SU-DHL-6 (cell line): ENCODE measurements around the gene ZBTB7B.

Experiments
- H2AFZ ChIP-seq: fragments of 200-600 bp; sonication (generic); 2 replicates; pipeline ENCODE4 v1.6.1; 2014; ENCODE audit warnings: low read depth, mild to moderate bottlenecking, moderate library complexity, mixed read lengths, antibody characterized with exemption, low read length; ENCODE audit not compliant: severe bottlenecking
- H3F3A ChIP-seq: fragments of 200-600 bp; shearing (Covaris generic); 2 replicates; pipeline ENCODE4 v1.6.0; 2016; ENCODE audit warnings: antibody characterized with exemption, mild to moderate bottlenecking; ENCODE audit not compliant: insufficient read depth
- H3K27ac ChIP-seq: fragments of 200-600 bp; sonication (generic); 2 replicates; pipeline ENCODE4 v1.5.1; 2016; ENCODE audit warnings: low read depth, mild to moderate bottlenecking, low read length, moderate library complexity, mixed read lengths
- H3K27me3 ChIP-seq: fragments of 200-600 bp; sonication (generic), shearing (Covaris generic); 2 replicates; pipeline ENCODE4 v1.6.0; 2014; ENCODE audit warnings: mild to moderate bottlenecking, low read length
- H3K36me3 ChIP-seq: fragments of 200-600 bp; sonication (generic); 2 replicates; pipeline ENCODE4 v1.6.1; 2014; ENCODE audit warnings: mild to moderate bottlenecking, low read length, mixed read lengths
- H3K4me2 ChIP-seq: fragments of 300-600, 200-600 bp; shearing (Covaris generic), sonication (generic); 2 replicates; pipeline ENCODE4 v1.6.0; 2014; ENCODE audit warnings: low read length, low read depth, mild to moderate bottlenecking; ENCODE audit not compliant: poor library complexity, severe bottlenecking
- H3K4me3 ChIP-seq: fragments of 200-600 bp; sonication (generic); 2 replicates; pipeline ENCODE4 v1.5.1; 2014; ENCODE audit warnings: antibody characterized with exemption, low read length, mild to moderate bottlenecking, mixed read lengths; ENCODE audit not compliant: insufficient read depth, poor library complexity, severe bottlenecking
- H3K79me2 ChIP-seq: fragments of 200-600 bp; sonication (generic); 2 replicates; pipeline ENCODE4 v1.6.1; 2014; ENCODE audit warnings: mild to moderate bottlenecking, low read length, moderate library complexity; ENCODE audit not compliant: insufficient read depth
- H3K9ac ChIP-seq: fragments of 200-600 bp; sonication (generic); 2 replicates; pipeline ENCODE4 v1.7.0; 2014; ENCODE audit warnings: mild to moderate bottlenecking, low read length
- H3K9me2 ChIP-seq: fragments of 200-600 bp; sonication (generic); replicated peaks from 2 replicates; pipeline ENCODE4 v1.6.1; 2014; ENCODE audit warnings: low read length; ENCODE audit not compliant: insufficient read depth
- H3K9me3 ChIP-seq: fragments of 200-600 bp; sonication (generic); 2 replicates; pipeline ENCODE4 v1.6.1; 2014; ENCODE audit warnings: low read length, mixed read lengths; ENCODE audit not compliant: insufficient read depth
- H4K20me1 ChIP-seq: fragments of 200-600 bp; sonication (generic); 2 replicates; pipeline ENCODE4 v1.6.1; 2014; ENCODE audit warnings: low read depth, mild to moderate bottlenecking, antibody characterized with exemption, low read length, moderate library complexity, mixed read lengths
- EZH2phosphoT487 ChIP-seq: fragments of 200-600 bp; sonication (generic), shearing (Covaris generic); conservative IDR thresholded peaks from 2 replicates; pipeline ENCODE4 v1.6.1; 2018; ENCODE audit warnings: mild to moderate bottlenecking, antibody characterized with exemption, low read length, moderate library complexity, mixed read lengths
- TF ChIP-seq, protein P1 (sequence below): fragments of 200-600 bp; sonication (generic); IDR thresholded peaks from one replicate; pipeline ENCODE4 v1.5.1; 2017; ENCODE audit warnings: antibody characterized with exemption, mild to moderate bottlenecking, low read length, moderate library complexity; ENCODE audit not compliant: insufficient read depth, poor library complexity, severe bottlenecking

ZBTB7B gene

DNA sequence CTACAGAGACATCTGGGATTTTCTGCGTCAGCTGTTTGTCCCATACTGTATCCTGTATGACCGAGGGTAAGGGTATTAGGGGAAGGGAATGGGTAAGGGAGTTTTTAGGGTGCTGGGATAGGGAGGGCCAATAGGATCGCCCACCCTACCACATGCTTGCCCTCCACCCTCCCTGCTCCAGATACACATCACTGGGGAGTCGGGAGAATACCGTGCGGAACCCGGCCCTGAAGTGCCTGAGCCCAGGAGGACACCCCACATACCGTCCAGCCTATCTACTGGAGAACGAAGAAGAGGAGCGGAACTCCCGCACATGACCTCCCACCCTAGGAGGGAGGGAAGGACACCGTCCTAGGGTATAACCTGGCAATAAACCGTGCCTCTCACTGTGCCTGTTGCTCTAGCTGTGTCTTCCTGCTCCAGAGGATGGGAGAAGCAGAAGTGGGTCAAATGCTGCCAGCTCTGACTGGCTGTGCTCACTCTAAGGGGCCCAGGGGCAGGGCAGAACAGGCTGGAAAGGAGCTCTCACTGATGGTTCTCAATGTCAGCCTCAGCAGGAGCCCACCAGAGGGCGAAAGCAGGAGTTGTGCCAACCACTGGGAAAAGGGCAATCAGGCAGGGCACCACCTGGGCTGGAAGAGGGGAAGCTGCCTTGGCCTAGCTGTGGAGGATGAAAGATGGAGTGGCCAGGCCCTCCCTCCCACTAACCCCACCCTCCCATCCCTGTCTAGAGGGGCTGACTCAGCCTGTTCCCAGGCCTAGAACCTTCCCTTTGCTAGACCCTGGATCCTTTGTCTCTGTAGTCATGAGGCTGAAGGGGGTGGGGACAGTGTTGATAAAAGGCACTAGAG, 9.7 kb upstream of the ZBTB7B start:
- H3K9me3 ChIP-seq: no peaks in the 10 kb centered on the region
- H2AFZ ChIP-seq: no peak overlapping the region
- H3K27me3 ChIP-seq: no peaks in the 10 kb centered on the region
- H4K20me1 ChIP-seq: no peaks in the 10 kb centered on the region; the same call in 1 of the 2 replicates
- H3K79me2 ChIP-seq: no peaks in the 10 kb centered on the region
- no peak for TF ChIP-seq EZH2phosphoT487
- TF ChIP-seq, protein P1, sequence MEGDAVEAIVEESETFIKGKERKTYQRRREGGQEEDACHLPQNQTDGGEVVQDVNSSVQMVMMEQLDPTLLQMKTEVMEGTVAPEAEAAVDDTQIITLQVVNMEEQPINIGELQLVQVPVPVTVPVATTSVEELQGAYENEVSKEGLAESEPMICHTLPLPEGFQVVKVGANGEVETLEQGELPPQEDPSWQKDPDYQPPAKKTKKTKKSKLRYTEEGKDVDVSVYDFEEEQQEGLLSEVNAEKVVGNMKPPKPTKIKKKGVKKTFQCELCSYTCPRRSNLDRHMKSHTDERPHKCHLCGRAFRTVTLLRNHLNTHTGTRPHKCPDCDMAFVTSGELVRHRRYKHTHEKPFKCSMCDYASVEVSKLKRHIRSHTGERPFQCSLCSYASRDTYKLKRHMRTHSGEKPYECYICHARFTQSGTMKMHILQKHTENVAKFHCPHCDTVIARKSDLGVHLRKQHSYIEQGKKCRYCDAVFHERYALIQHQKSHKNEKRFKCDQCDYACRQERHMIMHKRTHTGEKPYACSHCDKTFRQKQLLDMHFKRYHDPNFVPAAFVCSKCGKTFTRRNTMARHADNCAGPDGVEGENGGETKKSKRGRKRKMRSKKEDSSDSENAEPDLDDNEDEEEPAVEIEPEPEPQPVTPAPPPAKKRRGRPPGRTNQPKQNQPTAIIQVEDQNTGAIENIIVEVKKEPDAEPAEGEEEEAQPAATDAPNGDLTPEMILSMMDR: peak; percentile 18
- no peaks in the 10 kb centered on the region for H3K9me2 ChIP-seq
- H3K27ac ChIP-seq: no peak overlapping the region
- H3K36me3 ChIP-seq: no peaks in the 10 kb centered on the region
- no peak overlapping the region for H3K4me2 ChIP-seq
- H3K9ac ChIP-seq: no peak overlapping the region
- H3K4me3 ChIP-seq: no peak overlapping the region
- H3F3A ChIP-seq: peaks cover 5% of the 10 kb centered on the region; the same call in 1 of the 2 replicates

DNA sequence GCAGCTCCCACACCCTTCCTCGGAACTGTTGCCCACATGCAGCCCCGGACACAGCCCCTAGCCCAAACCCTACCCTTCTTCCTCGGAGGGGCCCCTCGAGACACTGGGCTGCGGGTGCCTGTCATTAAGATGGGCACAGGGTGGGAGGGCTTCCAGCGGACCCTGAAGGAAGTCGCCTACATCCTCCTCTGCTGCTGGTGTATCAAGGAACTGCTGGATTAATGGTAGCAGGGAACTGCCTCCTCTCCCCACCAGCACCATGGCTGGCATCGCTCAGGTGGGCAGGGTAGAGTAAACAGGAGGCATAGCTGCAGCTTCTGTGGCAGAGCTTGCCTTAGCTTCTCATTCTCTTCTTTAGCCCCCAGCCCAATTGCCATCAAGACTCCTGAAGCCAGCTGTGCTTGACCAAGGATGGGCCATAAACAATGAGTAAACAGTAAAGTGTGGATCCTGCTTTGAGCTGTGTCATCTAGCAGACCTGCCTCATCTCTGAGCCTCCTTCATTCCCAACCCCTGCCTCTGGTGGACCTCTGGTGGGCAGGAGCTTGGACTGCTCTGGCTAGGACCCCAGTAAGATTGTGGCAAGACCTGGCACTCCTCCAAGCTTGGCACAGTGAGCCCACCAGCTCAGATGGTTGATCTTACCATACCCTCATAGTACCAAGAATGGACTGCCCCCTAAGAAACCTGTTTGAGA, 8.9 kb upstream of the ZBTB7B start, which contains the start of gene LENEP:
Gene LENEP, plus strand, starts transcription at position 15 of the 697 bp plus-strand sequence. Its CDS starts 22 bp downstream, at position 37.
- no peak within 1 kb of the TSS for H3K4me2 ChIP-seq
- TF ChIP-seq EZH2phosphoT487: no peak
- TF ChIP-seq, protein P1: no peak
- no peak within 1 kb of the TSS for H2AFZ ChIP-seq
- no peaks in the 10 kb centered on the region for H3K27me3 ChIP-seq
- H3K4me3 ChIP-seq: no peak within 1 kb of the TSS
- no peaks in the 10 kb centered on the region for H3K36me3 ChIP-seq
- no peaks in the 10 kb centered on the region for H3K79me2 ChIP-seq
- H3K9me2 ChIP-seq: no peaks in the 10 kb centered on the region
- H3K9ac ChIP-seq: no peak within 1 kb of the TSS
- no peaks in the 10 kb centered on the region for H3K9me3 ChIP-seq
- H4K20me1 ChIP-seq: no peaks in the 10 kb centered on the region
- H3F3A ChIP-seq: peaks cover 5% of the 10 kb centered on the region; the same call in 1 of the 2 replicates
- no peak within 1 kb of the TSS for H3K27ac ChIP-seq

DNA sequence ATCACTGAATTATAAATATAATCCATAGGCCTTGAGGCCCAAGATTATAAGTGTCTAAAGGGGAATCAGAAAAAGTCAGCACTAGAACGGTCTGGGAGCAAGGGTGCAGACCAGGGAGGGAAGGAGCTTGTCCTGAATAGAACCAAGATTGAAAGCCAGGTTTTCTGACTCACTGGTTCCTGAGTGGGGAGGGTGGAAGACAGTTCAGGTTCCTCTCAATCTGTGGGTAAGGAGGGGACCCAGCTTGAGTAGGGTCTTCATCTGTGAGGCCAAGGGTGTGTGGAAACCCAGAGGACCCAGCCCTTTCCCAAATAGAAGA, 8.4 kb upstream of the ZBTB7B start:
- H3K27ac ChIP-seq: no peak overlapping the region
- no peaks in the 10 kb centered on the region for H3K27me3 ChIP-seq
- H3K9me2 ChIP-seq: no peaks in the 10 kb centered on the region
- peaks cover 8% of the 10 kb centered on the region; the same call in 1 of the 2 replicates for H3F3A ChIP-seq
- TF ChIP-seq, protein P1: no peak
- no peak for TF ChIP-seq EZH2phosphoT487
- no peak overlapping the region for H3K4me3 ChIP-seq
- H4K20me1 ChIP-seq: no peaks in the 10 kb centered on the region
- H2AFZ ChIP-seq: no peak overlapping the region
- no peaks in the 10 kb centered on the region for H3K79me2 ChIP-seq
- H3K4me2 ChIP-seq: no peak overlapping the region
- H3K36me3 ChIP-seq: no peaks in the 10 kb centered on the region
- H3K9me3 ChIP-seq: no peaks in the 10 kb centered on the region
- no peak overlapping the region for H3K9ac ChIP-seq
